NCI-H446 treated with DMSO at 0.1 percent for 48 hours (cell line): ENCODE measurements around the gene LONP2.
"Not testable (repeated sequence)": the region's sequence is repeated elsewhere in the genome, so short reads cannot be mapped to it uniquely, and the experiment has no call there.

Source experiments
- DNase-seq: peaks from one replicate; lab custom pipeline; 2025; lab: John Stamatoyannopoulos, UW

Gene LONP2

DNA sequence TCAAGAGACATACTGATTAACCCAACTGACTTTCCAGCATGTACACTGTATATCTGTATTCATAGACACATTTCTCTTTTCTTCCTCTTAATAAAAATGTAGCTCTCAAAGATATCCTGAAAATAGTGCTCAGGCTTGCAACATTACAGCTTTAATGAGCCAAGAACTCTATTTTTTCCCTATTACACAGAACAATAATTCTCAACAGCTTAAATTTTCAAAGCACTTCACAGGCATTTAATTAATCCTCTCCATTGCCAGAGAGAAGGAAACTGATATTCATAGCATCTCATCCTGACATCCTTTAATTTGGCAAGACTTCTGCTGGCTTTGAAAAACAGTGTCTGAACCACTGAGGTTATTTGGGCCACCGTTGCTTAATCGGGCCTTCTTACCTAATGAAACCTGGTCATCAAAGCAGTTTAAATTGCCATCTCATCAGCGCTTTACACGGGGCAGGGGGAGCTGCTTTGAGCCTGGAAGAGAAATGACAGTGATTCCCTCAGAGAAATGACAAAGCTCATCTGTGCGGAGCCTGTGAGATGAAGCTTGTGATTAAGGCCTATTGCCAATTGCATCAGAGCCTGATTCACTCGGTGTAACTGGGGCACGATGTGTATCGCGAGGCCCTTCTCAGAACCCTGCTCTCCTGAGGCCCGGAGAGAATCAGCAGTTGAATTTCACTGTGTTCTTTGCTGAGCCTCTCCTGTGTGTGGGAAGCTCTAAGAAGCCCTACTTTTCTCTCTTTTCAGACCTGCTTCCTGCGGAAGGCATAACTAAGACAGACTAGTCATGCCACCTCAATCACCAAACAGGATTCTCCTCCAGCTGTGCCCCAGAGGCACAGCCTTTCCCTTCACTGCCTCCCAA, 149.6 kb downstream of the LONP2 start:
- no peak for DNase-seq

GRCh38 chr16:48394355-48394703, 150.2 kb downstream of the LONP2 start:
- DNase-seq, result no peak

GRCh38 chr16:48395375-48395774, 151.3 kb downstream of the LONP2 start:
- DNase-seq, result no peak

DNA sequence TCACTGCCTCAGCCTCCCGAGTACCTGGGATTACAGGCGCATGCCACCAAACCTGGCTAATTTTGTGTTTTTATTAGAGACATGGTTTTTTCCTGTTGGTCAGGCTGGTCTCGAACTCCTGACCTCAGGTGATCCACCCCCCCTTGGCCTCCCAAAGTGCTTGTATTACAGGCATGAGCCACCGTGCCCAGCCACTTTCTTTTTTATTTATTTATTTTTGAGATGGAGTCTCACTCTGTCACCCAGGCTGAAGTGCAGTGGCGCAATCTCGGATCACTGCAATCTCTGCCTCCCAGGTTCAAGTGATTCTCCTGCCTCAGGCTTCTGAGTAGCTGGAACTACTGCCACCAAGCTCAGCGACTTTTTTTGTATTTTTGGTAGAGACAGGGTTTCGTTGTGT, 158.4 kb downstream of the LONP2 start:
- DNase-seq, result not testable (repeated sequence)

- DNase-seq, result no peak
Measured at GRCh38 chr16:48405153-48405552, 161.1 kb downstream of the LONP2 start.

- DNase-seq, result no peak
Measured at GRCh38 chr16:48405907-48406306, 161.8 kb downstream of the LONP2 start.
